Cardiac muscle cell (in vitro differentiated cells and primary cell): ENCODE results near the gene CHRDL2. TPM values are rescaled to one million over a fixed set of nuclear protein-coding genes. Genes with fewer than 3 reads are reported as not detected.

Experiments used
- polyA plus RNA-seq: library from polyadenylated mRNA; unstranded; fragments of >200 nt; fragmentation: Nextera tagmentation; extraction: Ambion mirVana; gene quantifications from 2 replicates; pipeline ENCODE4 v1.2.1, GENCODE V29; 2016
- total RNA-seq: library from RNA; depleted of rRNA; stranded (reverse); fragments of >200 nt; gene quantifications from 2 replicates; pipeline ENCODE4 v1.2.3, GENCODE V29; 2016

The CHRDL2 gene
- total and polyA plus RNA-seq, 2 experiments from 2014 or later = not detected

Other genes starting within 250 kb of the CHRDL2 start
- 26.9 and 43.8 TPM in 2 replicates for gene LIPT2, start 237.7 kb downstream of the CHRDL2 start, total RNA-seq
- gene LIPT2, start 237.7 kb downstream of the CHRDL2 start, polyA plus RNA-seq = 22.5 and 24.3 TPM in 2 replicates
- gene POLD3, start 138.8 kb downstream of the CHRDL2 start, total RNA-seq = 12.8 and 13.1 TPM in 2 replicates
- 24.1 and 24.5 TPM in 2 replicates for gene POLD3, start 138.8 kb downstream of the CHRDL2 start, polyA plus RNA-seq
- gene RNF169, start 17.4 kb upstream of the CHRDL2 start, total RNA-seq = 10.0 and 15.3 TPM in 2 replicates
- gene RNF169, start 17.4 kb upstream of the CHRDL2 start, polyA plus RNA-seq = 3.3 and 4.0 TPM in 2 replicates
- gene XRRA1, start 217.7 kb upstream of the CHRDL2 start, total RNA-seq = 15.2 and 35.9 TPM in 2 replicates
- 16.0 and 20.2 TPM in 2 replicates for gene XRRA1, start 217.7 kb upstream of the CHRDL2 start, polyA plus RNA-seq
- 38.1 and 48.5 TPM in 2 replicates for gene SPCS2, start 217.8 kb upstream of the CHRDL2 start, total RNA-seq
- gene SPCS2, start 217.8 kb upstream of the CHRDL2 start, polyA plus RNA-seq = 333 and 430 TPM in 2 replicates